Measurements from ENCODE around the gene WNT8B. TPM values are rescaled to one million over a fixed set of nuclear protein-coding genes. Genes with fewer than 3 reads are reported as not detected.

WNT8B gene
- total and polyA plus RNA-seq, 10 of the 15 experiments (the other 5 are each of a cell fraction or from before 2014, with no cell fraction given), result not detected

GRCh38 chr10:100468978-100469377 lies 6.2 kb downstream of the WNT8B start:
- RAD21 ChIA-PET (ENCODE audit: unreplicated experiment), result no interaction called here
- BruUV-seq (replicated peaks), result no TSS peak
- intact Hi-C loops (cut with micrococcal nuclease; ENCODE audit: unreplicated experiment), result no loop called here
- no peak for ATAC-seq
- H3K27me3 ChIP-seq (replicated peaks in 1 of 2; ENCODE audit: control insufficient read depth in 2 of 2, insufficient read depth in 2 of 2, low read length in 1 of 2), result no peaks in the 10 kb centered on the region; a peak in 1 of 4 replicates
- H4K20me1 ChIP-seq (ENCODE audit: control insufficient read depth, insufficient read depth), result no peaks in the 10 kb centered on the region
- H3K4me2 ChIP-seq (ENCODE audit: control insufficient read depth, insufficient read depth), result no peak overlapping the region
- POLR2A ChIA-PET, result interaction anchor here (0.5 kb wide), 1 partner anchor 415 kb away, joined by 3 read pairs; no protein-coding TSS in a partner anchor
- TF ChIP-seq, protein P1, sequence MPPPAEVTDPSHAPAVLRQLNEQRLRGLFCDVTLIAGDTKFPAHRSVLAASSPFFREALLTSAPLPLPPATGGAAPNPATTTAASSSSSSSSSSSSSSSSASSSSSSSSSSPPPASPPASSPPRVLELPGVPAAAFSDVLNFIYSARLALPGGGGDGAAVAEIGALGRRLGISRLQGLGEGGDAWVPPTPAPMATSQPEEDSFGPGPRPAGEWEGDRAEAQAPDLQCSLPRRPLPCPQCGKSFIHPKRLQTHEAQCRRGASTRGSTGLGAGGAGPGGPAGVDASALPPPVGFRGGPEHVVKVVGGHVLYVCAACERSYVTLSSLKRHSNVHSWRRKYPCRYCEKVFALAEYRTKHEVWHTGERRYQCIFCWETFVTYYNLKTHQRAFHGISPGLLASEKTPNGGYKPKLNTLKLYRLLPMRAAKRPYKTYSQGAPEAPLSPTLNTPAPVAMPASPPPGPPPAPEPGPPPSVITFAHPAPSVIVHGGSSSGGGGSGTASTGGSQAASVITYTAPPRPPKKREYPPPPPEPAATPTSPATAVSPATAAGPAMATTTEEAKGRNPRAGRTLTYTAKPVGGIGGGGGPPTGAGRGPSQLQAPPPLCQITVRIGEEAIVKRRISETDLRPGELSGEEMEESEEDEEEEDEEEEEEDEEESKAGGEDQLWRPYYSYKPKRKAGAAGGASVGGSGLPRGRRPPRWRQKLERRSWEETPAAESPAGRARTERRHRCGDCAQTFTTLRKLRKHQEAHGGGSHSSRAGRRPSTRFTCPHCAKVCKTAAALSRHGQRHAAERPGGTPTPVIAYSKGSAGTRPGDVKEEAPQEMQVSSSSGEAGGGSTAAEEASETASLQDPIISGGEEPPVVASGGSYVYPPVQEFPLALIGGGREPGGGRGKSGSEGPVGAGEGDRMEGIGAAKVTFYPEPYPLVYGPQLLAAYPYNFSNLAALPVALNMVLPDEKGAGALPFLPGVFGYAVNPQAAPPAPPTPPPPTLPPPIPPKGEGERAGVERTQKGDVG (CRISPR knock-in tag; IDR thresholded peaks at IDR 0.05), result no peak
- TF ChIP-seq BACH1 (IDR thresholded peaks at IDR 0.05; ENCODE audit: borderline replicate concordance) (no peak), CBX5 (IDR thresholded peaks at IDR 0.05; ENCODE audit: low read depth) (no peak), BCLAF1 (IDR thresholded peaks at IDR 0.05) (no peak), IRF4 (IDR thresholded peaks at IDR 0.05; ENCODE audit: low read depth, low read length) (no peak), ZBED1 (IDR thresholded peaks at IDR 0.05; ENCODE audit: borderline replicate concordance) (no peak), RELA (IDR thresholded peaks at IDR 0.05; ENCODE audit: borderline replicate concordance, partially characterized antibody) (no peak), TCF3 (IDR thresholded peaks at IDR 0.05; ENCODE audit: borderline replicate concordance, insufficient read depth, low read depth, low read length) (no peak), BRCA1 (IDR thresholded peaks at IDR 0.05; ENCODE audit: low read depth, low read length) (no peak), MXI1 (IDR thresholded peaks at IDR 0.05; ENCODE audit: low read depth, low read length) (no peak), CHD1 (IDR thresholded peaks at IDR 0.05; ENCODE audit: low read depth, low read length) (no peak), EGR1 (IDR thresholded peaks at IDR 0.05; ENCODE audit: borderline replicate concordance in 1 of 2, low read depth in 2 of 2, low read length in 2 of 2) (no peak), EZH2 (IDR thresholded peaks at IDR 0.05; ENCODE audit: borderline replicate concordance, control insufficient read depth, low read depth, low read length) (no peak), ZNF622 (IDR thresholded peaks at IDR 0.05) (no peak), SUZ12 (IDR thresholded peaks at IDR 0.05; ENCODE audit: unreplicated experiment) (no peak), NRF1 (conservative IDR thresholded peaks at IDR 0.05; ENCODE audit: low read depth, low read length) (no peak), RAD21 (IDR thresholded peaks at IDR 0.05; ENCODE audit: insufficient read depth, low read depth, low read length) (no peak)
- no peaks in the 10 kb centered on the region for H3K9me3 ChIP-seq (replicated peaks; ENCODE audit: control insufficient read depth, insufficient read depth, low read length)
- no peak overlapping the region for H3K4me3 ChIP-seq
- SMC1A ChIA-PET (ENCODE audit: uncharacterized antibody, unreplicated experiment), result interaction anchor here (1.2 kb wide), 1 partner anchor 12 kb away, joined by 5 read pairs; no protein-coding TSS in a partner anchor
- CTCF ChIA-PET, result interaction anchor here (1.5 to 2.5 kb wide), 3 partner anchors 14 to 126 kb away, joined by 3 to 13 read pairs (median 4); no protein-coding TSS in a partner anchor
- no peak for FAIRE-seq
- H3K9ac ChIP-seq (ENCODE audit: control insufficient read depth, insufficient read depth, low read length), result no peak overlapping the region
- no peak overlapping the region for H2AFZ ChIP-seq (ENCODE audit: control insufficient read depth, low read depth, low read length)
- H3K36me3 ChIP-seq (ENCODE audit: control insufficient read depth in 2 of 2, insufficient read depth in 2 of 2, low read length in 1 of 2), result no peaks in the 10 kb centered on the region
- DNase-seq (ENCODE audit: low read depth, low spot score), result no peak
- in situ Hi-C loops (cut with MboI), result no loop called here
- H3K4me1 ChIP-seq (ENCODE audit: control insufficient read depth, insufficient read depth, low read length), result no peaks in the 10 kb centered on the region
- H3K27ac ChIP-seq (ENCODE audit: control insufficient read depth, insufficient read depth), result no peak overlapping the region
- H3K79me2 ChIP-seq (ENCODE audit: control insufficient read depth, insufficient read depth, low read length), result no peaks in the 10 kb centered on the region

All from GM12878 (cell line).